ENCODE measurements around the gene STX19. TPM values are rescaled to one million over a fixed set of nuclear protein-coding genes. Genes with fewer than 3 reads are reported as not detected.

Gene STX19
- total and polyA plus RNA-seq, 2 of the 13 experiments (the other 11 are each of a cell fraction or from before 2014, with no cell fraction given): not detected

DNA sequence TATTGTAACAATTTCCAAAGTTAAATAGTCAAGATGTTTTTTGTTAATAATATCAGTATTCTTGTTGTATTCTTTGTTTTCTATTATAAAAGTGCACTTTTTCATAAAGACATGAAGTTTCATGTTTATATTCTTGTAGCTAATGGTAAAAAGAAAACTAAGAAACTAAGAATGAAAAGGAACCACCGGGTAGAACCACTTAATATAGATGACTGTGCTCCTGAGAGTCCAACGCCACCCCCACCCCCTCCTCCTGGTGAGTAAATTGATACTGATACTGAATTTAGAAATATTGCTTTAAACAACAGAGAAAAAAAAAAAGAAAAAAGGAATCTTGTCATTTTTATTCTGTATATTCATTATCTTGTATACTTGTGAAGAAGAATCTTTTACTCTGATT lies 20.9 kb upstream of the STX19 start:
- H3K36me3 ChIP-seq (replicated peaks in 1 of 2; ENCODE audit: control insufficient read depth in 1 of 2, insufficient read depth in 2 of 2, low read length in 2 of 2): no peaks in the 10 kb centered on the region
- ATAC-seq: no peak
- in situ Hi-C loops (cut with HindIII; ENCODE audit: extremely low pct_ligation_motif_present, low pct_unique_long_range_greater_than_20kb): no loop called here
- no TSS peak for BruUV-seq (replicated peaks)
- TF ChIP-seq ZNF841 (CRISPR knock-in tag; IDR thresholded peaks at IDR 0.05; ENCODE audit: borderline replicate concordance) (no peak), ATF7-NPFF (CRISPR knock-in tag; IDR thresholded peaks at IDR 0.05; ENCODE audit: low read depth) (no peak), GATAD1 (CRISPR knock-in tag; IDR thresholded peaks at IDR 0.05) (no peak), REL (CRISPR knock-in tag; conservative IDR thresholded peaks at IDR 0.05) (no peak), ZEB1 (IDR thresholded peaks at IDR 0.05; ENCODE audit: insufficient replicate concordance, low read depth) (no peak), ZNF674 (CRISPR knock-in tag; IDR thresholded peaks at IDR 0.05; ENCODE audit: low read depth) (no peak), ZSCAN21 (CRISPR knock-in tag; IDR thresholded peaks at IDR 0.05; ENCODE audit: borderline replicate concordance) (no peak)
- TF ChIP-seq, protein P1, sequence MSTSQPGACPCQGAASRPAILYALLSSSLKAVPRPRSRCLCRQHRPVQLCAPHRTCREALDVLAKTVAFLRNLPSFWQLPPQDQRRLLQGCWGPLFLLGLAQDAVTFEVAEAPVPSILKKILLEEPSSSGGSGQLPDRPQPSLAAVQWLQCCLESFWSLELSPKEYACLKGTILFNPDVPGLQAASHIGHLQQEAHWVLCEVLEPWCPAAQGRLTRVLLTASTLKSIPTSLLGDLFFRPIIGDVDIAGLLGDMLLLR (CRISPR knock-in tag; IDR thresholded peaks at IDR 0.05): no peak
- TF ChIP-seq, protein P2, sequence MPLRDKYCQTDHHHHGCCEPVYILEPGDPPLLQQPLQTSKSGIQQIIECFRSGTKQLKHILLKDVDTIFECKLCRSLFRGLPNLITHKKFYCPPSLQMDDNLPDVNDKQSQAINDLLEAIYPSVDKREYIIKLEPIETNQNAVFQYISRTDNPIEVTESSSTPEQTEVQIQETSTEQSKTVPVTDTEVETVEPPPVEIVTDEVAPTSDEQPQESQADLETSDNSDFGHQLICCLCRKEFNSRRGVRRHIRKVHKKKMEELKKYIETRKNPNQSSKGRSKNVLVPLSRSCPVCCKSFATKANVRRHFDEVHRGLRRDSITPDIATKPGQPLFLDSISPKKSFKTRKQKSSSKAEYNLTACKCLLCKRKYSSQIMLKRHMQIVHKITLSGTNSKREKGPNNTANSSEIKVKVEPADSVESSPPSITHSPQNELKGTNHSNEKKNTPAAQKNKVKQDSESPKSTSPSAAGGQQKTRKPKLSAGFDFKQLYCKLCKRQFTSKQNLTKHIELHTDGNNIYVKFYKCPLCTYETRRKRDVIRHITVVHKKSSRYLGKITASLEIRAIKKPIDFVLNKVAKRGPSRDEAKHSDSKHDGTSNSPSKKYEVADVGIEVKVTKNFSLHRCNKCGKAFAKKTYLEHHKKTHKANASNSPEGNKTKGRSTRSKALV (CRISPR knock-in tag; IDR thresholded peaks at IDR 0.05): no peak
- POLR2A ChIA-PET: no interaction called here
- CTCF ChIA-PET (ENCODE audit: low intra/inter-chr PET ratio, low total read pairs): no interaction called here
- H2AFZ ChIP-seq (ENCODE audit: low read length): no peak overlapping the region
- no peaks in the 10 kb centered on the region for H4K20me1 ChIP-seq (ENCODE audit: insufficient read depth, low read length)
- no peak for FAIRE-seq
- no peaks in the 10 kb centered on the region for H3K9me3 ChIP-seq (ENCODE audit: low read length)
- no peaks in the 10 kb centered on the region for H3K79me2 ChIP-seq (ENCODE audit: insufficient read depth, low read length)
- no peak overlapping the region for H3K27ac ChIP-seq (ENCODE audit: extremely low read length, insufficient read depth, low read length)
- no peak overlapping the region for H3K9ac ChIP-seq (ENCODE audit: insufficient read depth, low read depth, low read length)
- H3K4me1 ChIP-seq (ENCODE audit: insufficient read depth, low read length): no peaks in the 10 kb centered on the region
- no peaks in the 10 kb centered on the region for H3K27me3 ChIP-seq (ENCODE audit: control insufficient read depth in 1 of 2, insufficient read depth in 2 of 2, low read length in 2 of 2)
- H3K4me3 ChIP-seq (replicated peaks in 1 of 3; ENCODE audit: insufficient read depth in 1 of 3, low read depth in 2 of 3, low read length in 3 of 3): no peak overlapping the region
- no peak overlapping the region for H3K4me2 ChIP-seq (ENCODE audit: low read depth, low read length)
- intact Hi-C loops (cut with micrococcal nuclease; ENCODE audit: unreplicated experiment): no loop called here
- no peak for DNase-seq (ENCODE audit: low spot score)
- 94% methylated on average over 2 of the region's 2 CpGs for WGBS (ENCODE audit: low lambda C conversion rate)
